Activated T-helper 17 cell treated with anti-CD3 and anti-CD28 coated beads, Interleukin-2, amount 50 U/mL, for 72 hours (primary cell): ENCODE results near the gene HOMER3. TPM values are rescaled to one million over a fixed set of nuclear protein-coding genes. Genes with fewer than 3 reads are reported as not detected.

Source experiments
- ATAC-seq: fragments of 150-1000 bp; cut with Tn5 transposase; replicated peaks from 2 replicates; pipeline ENCODE4 v1.10.0; 2021; ENCODE audit warnings: mild to moderate bottlenecking, moderate library complexity
- H3K27ac Mint-ChIP-seq: one replicate; pipeline ENCODE4 v1.8.0; 2022; ENCODE audit warnings: mixed read lengths
- H3K27me3 Mint-ChIP-seq: one replicate; pipeline ENCODE4 v1.8.0; 2022; ENCODE audit warnings: mixed read lengths
- H3K36me3 Mint-ChIP-seq: one replicate; pipeline ENCODE4 v1.8.0; 2022; ENCODE audit warnings: low read depth, mild to moderate bottlenecking, mixed read lengths
- H3K4me1 Mint-ChIP-seq: one replicate; pipeline ENCODE4 v1.8.0; 2022; ENCODE audit warnings: mixed read lengths
- H3K4me3 Mint-ChIP-seq: one replicate; pipeline ENCODE4 v1.8.0; 2022; ENCODE audit warnings: mild to moderate bottlenecking, mixed read lengths
- H3K9me3 Mint-ChIP-seq: one replicate; pipeline ENCODE4 v1.8.0; 2022; ENCODE audit warnings: mixed read lengths
- total RNA-seq, 2 donors: library from RNA; stranded (reverse); gene quantifications; one replicate each; pipeline ENCODE4 v1.2.3, GENCODE V29; 2022

HOMER3 gene
- total RNA-seq, 2 donors from 2014 or later: 0.63 to 1.7 TPM

DNA sequence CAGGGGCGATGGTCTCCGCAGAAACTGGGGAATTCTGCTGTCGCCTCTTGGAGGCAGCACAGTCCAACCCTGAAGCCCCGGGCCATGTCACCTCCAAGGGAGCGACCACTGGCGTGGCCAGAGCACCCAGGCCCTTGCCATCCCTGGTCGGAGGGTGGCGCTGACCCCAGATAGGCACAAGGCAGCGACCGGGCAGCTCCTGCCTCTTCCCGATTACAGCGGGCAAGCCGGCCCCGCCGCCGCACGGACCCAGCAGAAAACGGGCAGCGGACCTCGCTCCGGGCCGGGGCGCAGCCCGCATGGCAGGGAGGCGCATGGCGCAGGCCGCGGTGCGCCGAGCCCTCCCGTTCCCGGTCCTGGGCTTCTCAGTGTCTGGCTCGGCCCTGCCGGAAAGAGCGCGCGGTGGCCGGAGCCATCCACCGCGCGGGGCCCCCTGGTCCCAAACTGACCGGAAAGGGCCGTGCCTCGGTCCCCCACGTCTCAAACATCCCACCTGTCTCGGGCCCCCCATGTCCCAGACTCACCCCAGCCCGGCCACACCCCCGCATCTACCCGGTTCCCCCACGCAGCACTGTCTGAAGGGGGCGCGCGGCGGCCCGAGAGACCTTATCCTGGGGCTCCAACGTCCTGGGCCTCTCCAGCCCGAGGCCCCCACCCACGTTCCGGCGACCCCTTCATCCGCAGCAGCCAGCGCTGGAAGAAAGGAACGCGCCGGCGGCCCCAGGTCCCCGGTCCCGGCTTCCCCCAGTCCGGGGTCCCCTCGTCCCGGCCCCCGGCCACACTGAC lies 45.8 kb downstream of the HOMER3 start:
- Mint-ChIP-seq H3K4me3 (no peak overlapping the region), H3K36me3 (peaks cover 16% of the 10 kb centered on the region), H3K4me1 (peaks cover 6% of the 10 kb centered on the region), H3K27me3 (peaks cover 13% of the 10 kb centered on the region), H3K27ac (no peak overlapping the region), H3K9me3 (no peaks in the 10 kb centered on the region)
- ATAC-seq: peak; percentile 15

DNA sequence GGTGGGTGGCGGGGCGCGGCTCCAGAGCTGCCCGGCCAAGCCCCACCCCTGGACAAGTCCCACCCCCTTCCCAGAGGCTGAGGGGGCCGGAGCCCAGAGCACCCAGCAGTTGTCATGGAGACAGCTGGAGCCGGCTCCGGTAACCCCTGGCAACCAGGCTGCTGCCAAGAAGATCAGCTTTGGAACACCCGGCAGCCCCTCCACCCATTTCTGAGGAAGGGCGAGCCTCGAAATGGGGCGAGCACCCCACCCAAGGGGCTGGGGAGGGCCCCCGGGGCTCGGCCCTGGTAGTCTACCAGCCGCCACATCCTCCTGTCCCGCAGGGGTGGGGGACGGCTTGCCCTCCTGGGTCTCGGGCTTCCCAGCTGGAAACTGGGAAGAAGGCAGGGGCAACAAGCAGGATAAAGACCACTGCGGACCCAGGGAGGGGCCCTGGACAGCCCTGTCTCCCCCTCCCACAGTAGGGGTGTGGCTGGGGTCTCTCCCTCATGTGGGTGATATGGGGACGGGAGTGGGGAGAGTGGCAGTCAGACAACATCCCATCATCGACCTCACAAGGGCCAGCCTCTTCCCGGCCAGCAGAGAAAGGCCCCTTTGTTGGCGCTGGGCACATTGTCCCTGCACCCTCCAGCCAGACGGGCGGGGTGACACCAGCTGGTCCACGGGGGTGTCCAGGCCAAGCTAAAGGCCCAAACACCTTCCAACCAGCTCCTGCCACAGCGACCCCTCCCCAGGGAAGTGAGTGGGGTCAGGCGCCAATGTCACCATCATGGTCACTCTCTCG lies 46.6 kb downstream of the HOMER3 start:
- peaks cover 6% of the 10 kb centered on the region for H3K4me1 Mint-ChIP-seq
- H3K9me3 Mint-ChIP-seq: no peaks in the 10 kb centered on the region
- H3K27ac Mint-ChIP-seq: no peak overlapping the region
- no peak overlapping the region for H3K4me3 Mint-ChIP-seq
- no peak for ATAC-seq
- peaks cover 13% of the 10 kb centered on the region for H3K27me3 Mint-ChIP-seq
- peaks cover 8% of the 10 kb centered on the region for H3K36me3 Mint-ChIP-seq

DNA sequence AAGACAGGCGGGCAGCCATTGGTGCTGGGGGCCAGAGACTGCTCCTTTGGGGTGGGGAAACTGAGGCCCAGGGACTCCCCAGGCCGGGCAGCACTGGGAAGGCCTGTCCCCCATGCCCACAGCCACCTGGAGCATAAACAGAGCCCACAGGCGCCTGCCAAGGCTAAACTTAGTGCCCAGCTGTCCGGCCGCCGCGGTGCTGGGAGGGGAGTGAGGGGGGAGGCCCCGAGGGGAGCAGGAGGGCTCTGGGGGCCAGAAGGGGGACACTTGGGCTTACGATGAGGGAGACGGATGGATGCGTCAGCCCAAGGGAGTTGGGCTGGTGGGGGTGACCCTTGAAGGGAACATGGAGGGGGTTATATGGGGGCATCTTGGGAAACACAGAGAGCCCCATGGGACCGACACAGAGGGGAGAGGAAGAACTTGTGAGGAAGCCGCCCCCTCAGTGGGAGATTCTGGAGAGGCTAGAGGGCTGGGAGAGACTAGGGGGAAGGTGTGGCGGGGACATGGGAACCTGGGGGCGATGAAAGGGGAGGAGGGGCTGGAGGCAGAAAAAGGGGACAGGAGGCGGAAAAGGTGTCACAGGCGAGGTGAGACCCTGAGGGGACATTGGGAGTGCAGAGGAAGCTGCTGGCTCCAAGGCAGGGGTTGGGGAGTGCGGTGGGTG lies 47.3 kb downstream of the HOMER3 start:
- no peak overlapping the region for H3K4me3 Mint-ChIP-seq
- peaks cover 13% of the 10 kb centered on the region for H3K27me3 Mint-ChIP-seq
- no peak overlapping the region for H3K27ac Mint-ChIP-seq
- peaks cover 5% of the 10 kb centered on the region for H3K36me3 Mint-ChIP-seq
- H3K9me3 Mint-ChIP-seq: no peaks in the 10 kb centered on the region
- ATAC-seq: no peak
- peaks cover 6% of the 10 kb centered on the region for H3K4me1 Mint-ChIP-seq

DNA sequence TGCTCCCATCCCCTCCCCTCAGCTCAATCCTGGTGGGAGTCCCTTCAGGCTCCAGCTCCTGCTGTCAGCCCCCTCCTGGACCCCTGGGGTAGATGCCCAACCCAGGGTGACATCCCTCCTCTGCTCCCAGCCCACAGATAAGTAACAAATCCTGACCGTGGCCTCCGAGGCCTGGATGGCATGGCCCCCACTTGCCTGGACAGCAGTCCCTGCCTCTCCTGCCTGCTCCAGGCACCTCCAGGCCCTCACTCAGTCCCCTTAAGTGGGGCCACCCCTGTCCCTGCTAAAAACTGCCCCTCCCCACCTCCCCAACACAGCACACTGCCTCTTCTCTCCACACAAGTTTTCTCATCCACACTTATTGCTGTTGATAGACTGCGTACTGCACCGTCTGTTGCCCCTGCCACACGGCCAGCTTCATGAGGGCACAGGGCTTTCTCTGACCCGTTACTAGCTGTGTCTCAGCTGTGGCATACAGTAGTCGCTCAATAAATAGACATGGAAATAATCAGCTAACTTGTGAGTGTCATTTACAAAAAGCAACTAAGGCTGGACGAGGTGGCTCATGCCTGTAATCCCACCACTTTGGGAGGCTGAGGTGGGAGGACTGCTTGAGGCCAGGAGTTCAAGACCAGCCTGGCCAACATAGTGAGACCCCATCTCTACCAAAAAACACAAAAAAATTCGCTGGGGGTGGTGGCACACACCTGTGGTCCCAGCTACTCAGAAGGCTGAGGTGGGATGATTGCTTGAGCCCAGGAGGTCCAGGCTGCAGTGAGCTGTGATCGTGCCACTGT lies 50.9 kb downstream of the HOMER3 start:
- peaks cover 3% of the 10 kb centered on the region for H3K27me3 Mint-ChIP-seq
- H3K27ac Mint-ChIP-seq: no peak overlapping the region
- no peak for ATAC-seq
- H3K4me3 Mint-ChIP-seq: no peak overlapping the region
- H3K9me3 Mint-ChIP-seq: no peaks in the 10 kb centered on the region
- H3K4me1 Mint-ChIP-seq: no peaks in the 10 kb centered on the region
- H3K36me3 Mint-ChIP-seq: no peaks in the 10 kb centered on the region

DNA sequence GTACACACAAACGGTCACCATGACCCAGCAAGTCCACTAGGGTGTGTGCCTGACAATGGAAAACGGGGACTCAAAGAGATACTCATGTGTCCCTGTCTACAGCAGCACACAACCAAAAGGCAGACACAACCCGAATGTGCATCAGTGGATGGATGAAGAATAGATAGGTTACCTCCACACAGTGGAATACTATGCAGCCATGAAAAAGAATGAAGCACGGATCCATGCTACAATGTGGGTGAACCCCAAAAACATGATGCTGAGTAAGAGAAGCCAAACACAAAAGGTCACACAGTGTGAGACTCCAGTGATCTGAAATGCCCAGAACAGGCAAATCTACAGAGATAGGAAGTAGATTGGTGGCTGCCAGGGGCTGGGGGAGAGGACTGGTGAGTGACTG lies 54.0 kb downstream of the HOMER3 start:
- Mint-ChIP-seq H3K4me1 (no peaks in the 10 kb centered on the region), H3K4me3 (no peak overlapping the region), H3K27ac (no peak overlapping the region), H3K27me3 (no peaks in the 10 kb centered on the region), H3K36me3 (no peaks in the 10 kb centered on the region), H3K9me3 (no peaks in the 10 kb centered on the region)
- no peak for ATAC-seq

DNA sequence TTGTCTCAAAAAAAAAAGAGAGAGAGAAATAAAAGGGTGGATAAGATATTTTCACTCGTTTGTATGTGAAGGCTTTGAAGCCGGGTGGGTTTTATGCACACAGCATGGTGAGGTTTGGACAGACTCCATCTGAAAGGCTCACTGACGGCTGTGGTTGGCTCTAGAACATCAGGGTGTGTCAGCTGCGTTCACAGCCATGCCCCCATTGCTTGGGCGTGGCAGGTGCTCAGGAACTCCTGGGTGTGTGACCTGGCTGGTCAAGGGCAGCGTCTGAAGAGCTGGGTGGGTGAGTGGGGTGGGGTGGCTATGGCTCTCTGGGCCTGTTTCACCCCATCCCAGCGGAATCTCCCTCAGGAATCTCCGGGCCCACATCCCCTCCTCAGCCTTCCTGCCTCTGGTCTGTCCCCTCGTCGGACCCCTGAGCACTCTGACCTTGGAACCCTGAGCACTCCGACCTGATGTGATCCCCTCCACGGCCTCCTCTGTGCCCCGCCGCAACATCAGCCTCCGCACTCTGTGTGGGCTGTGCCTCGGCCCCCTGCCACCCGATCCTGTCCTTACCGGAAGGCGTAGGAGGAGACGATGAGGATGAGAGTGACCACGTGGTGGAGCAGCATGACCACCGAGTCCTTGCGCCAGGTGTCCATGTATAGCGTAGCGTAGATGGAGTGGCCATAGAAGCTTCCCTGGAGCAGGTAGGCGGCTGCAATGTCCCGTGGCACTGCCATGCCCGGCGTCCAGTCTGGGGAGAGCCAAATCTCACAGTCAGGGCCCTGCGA lies 57.3 kb downstream of the HOMER3 start:
- no peaks in the 10 kb centered on the region for H3K27me3 Mint-ChIP-seq
- H3K9me3 Mint-ChIP-seq: no peaks in the 10 kb centered on the region
- H3K4me1 Mint-ChIP-seq: no peaks in the 10 kb centered on the region
- no peak for ATAC-seq
- H3K36me3 Mint-ChIP-seq: no peaks in the 10 kb centered on the region
- no peak overlapping the region for H3K4me3 Mint-ChIP-seq
- no peak overlapping the region for H3K27ac Mint-ChIP-seq

DNA sequence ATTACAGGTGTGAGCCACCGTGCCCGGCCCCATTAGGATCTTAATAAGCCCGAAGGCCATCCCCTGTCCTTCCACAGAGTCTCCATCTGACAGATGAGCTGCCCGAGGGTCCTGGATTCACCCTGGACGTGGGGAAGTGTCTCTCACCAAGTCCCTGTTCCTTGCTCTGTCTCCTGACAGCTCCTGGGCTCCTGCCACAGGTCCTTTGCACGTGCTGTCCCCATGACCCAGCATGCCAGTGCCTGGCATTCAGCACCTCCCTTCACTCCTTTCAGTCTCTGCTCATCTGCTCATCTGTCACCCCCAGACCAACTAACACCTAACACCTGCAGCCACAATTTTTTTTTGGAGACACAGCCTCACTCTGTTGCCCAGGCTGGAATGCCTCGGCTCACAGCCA lies 59.5 kb downstream of the HOMER3 start:
- no peaks in the 10 kb centered on the region for H3K27me3 Mint-ChIP-seq
- no peaks in the 10 kb centered on the region for H3K9me3 Mint-ChIP-seq
- H3K4me3 Mint-ChIP-seq: no peak overlapping the region
- H3K36me3 Mint-ChIP-seq: no peaks in the 10 kb centered on the region
- ATAC-seq: no peak
- no peak overlapping the region for H3K27ac Mint-ChIP-seq
- H3K4me1 Mint-ChIP-seq: no peaks in the 10 kb centered on the region

DNA sequence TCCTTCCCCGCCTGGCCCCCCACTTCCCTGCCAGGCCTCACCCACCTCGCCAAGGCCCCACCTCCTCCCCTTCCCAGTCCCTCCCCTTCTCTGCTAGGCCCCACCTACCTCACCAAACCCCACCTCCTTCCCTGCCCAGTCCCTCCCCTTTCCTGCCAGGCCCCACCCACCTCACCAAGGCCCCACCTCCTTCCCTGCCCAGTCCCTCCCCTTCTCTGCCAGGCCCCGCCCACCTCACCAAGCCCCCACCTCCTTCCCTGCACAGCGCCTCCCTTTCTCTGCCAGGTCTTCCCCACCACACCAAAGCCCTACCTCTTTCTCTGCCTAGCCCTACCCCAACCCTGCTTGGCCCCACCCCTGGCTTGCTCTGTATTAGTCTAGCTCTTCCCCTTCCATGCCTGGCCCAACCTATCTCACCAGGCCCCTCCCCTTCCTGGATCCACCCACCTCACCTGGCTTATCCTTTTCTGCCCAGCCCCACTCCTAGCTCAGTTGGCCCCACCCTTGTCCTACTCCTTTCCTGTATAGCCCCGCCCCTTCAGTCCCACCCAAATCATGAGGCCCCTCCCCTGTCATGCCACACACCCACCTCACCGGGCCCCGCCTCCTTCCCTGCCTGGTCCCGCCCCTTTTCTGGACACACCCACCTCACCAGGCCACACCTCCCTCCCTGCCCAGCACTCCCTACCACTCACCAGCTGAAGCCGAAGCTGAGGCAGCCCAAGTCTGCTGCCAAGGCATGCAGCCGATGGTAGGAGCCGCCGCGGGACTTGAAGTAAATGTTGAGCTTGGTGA lies 61.2 kb downstream of the HOMER3 start:
- H3K9me3 Mint-ChIP-seq: no peaks in the 10 kb centered on the region
- no peaks in the 10 kb centered on the region for H3K27me3 Mint-ChIP-seq
- H3K27ac Mint-ChIP-seq: no peak overlapping the region
- H3K4me1 Mint-ChIP-seq: no peaks in the 10 kb centered on the region
- no peak overlapping the region for H3K4me3 Mint-ChIP-seq
- H3K36me3 Mint-ChIP-seq: no peaks in the 10 kb centered on the region
- ATAC-seq: peak; percentile 59

Other genes with a start within 250 kb of the HOMER3 start
- gene COMP, start 149.9 kb downstream of the HOMER3 start, total RNA-seq: not detected
- 10 to 100 TPM; 64.9 to 90.1 TPM for gene UPF1, start 109.3 kb downstream of the HOMER3 start, total RNA-seq
- gene CERS1, start 45.1 kb downstream of the HOMER3 start, total RNA-seq: not detected
- 100 to 1,000 TPM; 166 to 171 TPM for gene COPE, start 21.8 kb downstream of the HOMER3 start, total RNA-seq
- 10 to 100 TPM; 33.7 to 54.4 TPM for gene DDX49, start 21.5 kb downstream of the HOMER3 start, total RNA-seq
- gene SUGP2, start 92.3 kb upstream of the HOMER3 start, total RNA-seq: 100 to 1,000 TPM; 120 to 128 TPM
- 10 to 100 TPM; 19.6 to 44.4 TPM for gene ARMC6, start 92.4 kb upstream of the HOMER3 start, total RNA-seq
- gene SLC25A42, start 122.8 kb upstream of the HOMER3 start, total RNA-seq: 10 to 100 TPM; 14.1 to 18.5 TPM
- gene TMEM161A, start 197.3 kb upstream of the HOMER3 start, total RNA-seq: 10 to 100 TPM; 21.0 to 22.4 TPM
- gene MEF2B, start 229.0 kb upstream of the HOMER3 start, total RNA-seq: 1 to 10 TPM in 1 of 2 donors, under 1 TPM in 1; 0.17 to 2.0 TPM